WI38 (cell line): ENCODE data around the gene TTC39C.

Experiments
- H3K4me3 ChIP-seq: 2 replicates; pipeline ENCODE4 v1.5.1; 2011; ENCODE audit warnings: low read depth, mild to moderate bottlenecking, control low read depth, low read length
- TF ChIP-seq, protein P1 (sequence below): IDR thresholded peaks from 2 replicates; pipeline ENCODE4 v1.5.1; 2012; ENCODE audit warnings: low read depth, mild to moderate bottlenecking, control low read depth, low read length

Gene TTC39C

DNA sequence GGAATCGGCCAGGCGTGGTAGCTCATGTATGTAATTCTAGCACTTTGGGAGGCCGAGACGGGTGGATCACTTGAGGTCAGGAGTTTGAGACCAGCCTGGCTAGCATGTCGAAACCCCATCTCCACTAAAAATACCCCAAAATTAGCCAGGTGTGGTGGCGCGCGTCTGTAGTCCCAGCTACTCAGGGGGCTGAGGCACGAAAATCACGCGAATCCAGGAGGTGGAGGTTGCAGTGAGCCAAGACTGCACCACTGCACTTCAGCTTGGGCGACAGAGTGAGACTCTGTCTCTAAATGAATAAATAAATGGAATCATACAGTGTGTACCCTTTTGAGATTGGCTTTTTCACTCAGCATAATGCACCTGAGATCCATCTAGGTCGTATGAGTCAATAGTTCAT is 19.4 kb upstream of the TTC39C start:
- TF ChIP-seq, protein P1, sequence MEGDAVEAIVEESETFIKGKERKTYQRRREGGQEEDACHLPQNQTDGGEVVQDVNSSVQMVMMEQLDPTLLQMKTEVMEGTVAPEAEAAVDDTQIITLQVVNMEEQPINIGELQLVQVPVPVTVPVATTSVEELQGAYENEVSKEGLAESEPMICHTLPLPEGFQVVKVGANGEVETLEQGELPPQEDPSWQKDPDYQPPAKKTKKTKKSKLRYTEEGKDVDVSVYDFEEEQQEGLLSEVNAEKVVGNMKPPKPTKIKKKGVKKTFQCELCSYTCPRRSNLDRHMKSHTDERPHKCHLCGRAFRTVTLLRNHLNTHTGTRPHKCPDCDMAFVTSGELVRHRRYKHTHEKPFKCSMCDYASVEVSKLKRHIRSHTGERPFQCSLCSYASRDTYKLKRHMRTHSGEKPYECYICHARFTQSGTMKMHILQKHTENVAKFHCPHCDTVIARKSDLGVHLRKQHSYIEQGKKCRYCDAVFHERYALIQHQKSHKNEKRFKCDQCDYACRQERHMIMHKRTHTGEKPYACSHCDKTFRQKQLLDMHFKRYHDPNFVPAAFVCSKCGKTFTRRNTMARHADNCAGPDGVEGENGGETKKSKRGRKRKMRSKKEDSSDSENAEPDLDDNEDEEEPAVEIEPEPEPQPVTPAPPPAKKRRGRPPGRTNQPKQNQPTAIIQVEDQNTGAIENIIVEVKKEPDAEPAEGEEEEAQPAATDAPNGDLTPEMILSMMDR, result no peak
- H3K4me3 ChIP-seq, result no peak overlapping the region

DNA sequence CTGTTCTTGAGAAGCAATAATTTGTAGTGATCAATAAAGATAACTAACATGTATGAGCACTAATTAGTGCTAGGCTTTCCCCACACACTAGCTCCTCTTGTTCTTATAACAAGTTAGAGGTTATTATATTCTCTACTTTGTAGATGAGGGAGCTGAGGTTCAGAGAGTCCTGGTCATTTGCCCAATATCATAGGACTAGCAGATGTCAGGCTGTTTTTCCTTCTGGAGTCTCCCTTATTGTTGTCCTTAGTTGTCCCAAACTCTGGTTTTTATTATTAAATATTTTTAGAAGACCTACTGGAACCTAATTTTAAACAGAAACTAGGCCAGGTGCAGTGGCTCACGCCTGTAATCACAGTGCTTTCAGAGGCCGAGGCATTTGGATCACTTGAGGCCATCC is 16.5 kb upstream of the TTC39C start:
- no peak overlapping the region for H3K4me3 ChIP-seq
- TF ChIP-seq, protein P1, result no peak

DNA sequence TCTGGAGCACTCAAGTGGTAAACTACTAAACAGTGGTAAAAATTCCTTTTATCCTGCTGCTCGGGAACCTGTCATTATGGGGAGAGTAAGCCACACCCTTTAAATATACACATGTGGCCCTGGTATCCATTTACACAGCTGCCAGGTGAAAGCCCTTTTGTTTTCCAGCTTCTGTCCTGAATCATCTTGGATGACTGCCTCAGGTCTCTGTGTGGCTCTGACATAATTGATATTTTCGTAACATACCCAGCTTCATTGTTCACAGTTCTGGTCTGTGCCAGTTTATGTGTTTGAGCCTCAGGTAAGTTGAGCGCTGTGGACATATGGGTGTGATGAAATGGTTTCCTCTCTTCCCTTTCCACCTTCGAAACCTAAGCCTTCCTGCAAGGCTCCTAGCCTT is 15.7 kb upstream of the TTC39C start:
- TF ChIP-seq, protein P1, result no peak
- H3K4me3 ChIP-seq, result no peak overlapping the region

DNA sequence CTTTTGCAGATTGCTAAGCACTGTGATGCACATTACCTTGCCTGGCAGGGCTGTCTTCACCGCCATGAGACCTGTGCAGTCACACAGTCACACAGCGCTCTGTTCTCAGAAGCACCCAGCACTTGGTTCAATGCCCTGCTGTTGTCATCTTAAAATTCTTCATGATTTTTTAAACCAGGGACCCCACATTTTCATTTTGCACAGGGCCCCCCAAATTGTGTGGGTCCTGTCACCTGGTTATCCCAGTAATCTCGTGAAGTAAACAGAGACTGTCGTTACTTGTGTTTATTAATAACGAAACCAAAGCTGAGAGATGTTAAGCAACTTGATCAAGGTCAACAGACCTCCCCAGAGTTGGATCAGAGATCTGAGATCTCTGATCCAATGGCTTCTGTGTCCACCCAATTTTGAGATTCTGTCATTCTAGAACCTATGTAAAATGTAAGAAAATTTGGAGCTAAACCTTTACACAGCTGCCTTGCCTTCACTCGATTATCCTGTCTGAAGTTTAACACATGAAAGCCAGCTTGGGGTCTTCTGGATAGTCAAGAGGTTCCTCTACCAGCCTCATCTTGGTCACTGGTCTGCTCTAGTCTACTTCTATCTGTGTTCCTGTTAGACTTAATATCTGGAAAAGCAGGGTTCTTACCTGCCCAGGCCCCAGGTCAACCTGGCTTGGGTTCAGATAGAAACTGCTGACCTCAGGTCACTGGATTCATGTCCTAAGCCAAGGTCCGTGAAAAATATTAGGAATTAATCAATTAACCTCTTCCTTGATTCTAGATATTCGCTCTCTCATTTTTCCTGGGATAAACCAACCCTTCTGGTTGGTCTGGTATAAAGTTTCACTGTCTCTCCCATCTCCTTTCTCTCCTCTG is 13.7 kb upstream of the TTC39C start:
- TF ChIP-seq, protein P1, result no peak
- H3K4me3 ChIP-seq, result no peak overlapping the region

DNA sequence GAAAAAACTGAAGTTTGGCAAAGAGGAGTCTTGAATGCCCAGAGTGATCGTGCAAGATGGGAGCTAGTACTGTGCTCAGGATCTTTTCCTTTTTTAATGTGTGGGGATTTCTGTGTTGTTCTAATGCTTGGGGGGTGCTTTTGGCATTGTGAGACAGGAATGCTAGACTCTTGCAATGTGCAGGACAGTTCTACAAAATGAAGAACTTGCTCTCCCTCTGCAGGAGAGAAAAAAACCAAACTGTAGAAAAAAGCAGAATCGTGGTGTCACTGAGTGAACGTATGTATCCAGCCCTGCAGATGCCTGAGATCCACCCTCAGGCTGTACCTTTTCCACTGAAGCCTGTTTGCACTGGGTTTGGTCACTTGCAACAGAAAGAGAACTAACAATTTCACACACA is 12.1 kb upstream of the TTC39C start:
- TF ChIP-seq, protein P1, result no peak
- H3K4me3 ChIP-seq, result no peak overlapping the region

DNA sequence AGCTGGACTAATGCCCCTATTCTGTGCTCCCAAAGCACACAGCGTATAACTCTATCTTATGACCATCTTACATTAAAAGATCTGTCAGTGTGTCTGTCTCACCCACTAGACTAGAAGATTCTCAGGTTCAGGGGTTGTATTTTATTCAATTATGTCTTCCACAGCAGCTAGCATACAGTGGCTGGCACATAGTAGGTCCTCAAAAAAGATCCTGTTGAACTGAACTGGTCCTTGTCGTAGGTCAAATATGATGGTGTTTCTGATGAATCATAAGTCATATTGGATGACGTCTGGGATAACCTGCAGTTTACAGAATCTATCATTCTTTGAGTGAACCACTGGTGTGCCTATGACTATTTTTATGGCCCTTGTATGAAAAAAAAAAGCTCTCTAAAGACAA is 11.3 kb upstream of the TTC39C start:
- TF ChIP-seq, protein P1, result no peak

DNA sequence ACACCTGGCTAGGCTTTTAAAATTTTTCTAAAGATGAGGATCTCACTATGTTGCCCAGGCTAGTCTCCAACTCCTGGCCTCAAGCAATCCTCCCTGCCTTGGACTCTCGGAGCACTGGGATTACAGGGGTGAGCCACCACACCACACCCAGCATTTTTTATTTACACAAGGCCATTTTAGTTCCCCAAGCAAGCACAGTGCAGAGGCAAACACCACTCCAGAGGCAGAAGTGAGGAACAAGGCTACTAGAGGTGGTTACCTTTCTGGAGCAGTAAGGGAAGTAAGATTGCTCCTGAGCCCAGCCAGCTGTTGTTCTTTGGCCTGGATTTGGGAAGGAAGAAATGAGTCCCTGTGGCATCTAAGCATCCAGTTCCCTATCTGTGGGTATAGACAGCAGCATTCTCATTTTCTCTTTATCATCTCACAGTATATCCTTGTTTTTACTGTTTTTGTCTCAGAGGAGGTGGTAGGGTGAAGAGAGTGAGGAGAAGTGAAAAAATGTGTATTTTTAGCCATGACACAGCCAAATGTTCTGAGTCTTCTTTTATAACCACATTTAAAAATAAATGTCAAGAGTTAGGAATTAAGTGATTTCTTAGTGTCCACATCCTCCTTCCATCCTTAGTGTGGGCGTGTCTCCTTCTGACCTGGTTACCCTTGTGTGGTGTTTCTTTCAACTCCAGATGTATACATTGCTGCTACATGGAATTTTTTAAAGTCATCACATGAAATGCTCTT is 10.5 kb upstream of the TTC39C start:
- H3K4me3 ChIP-seq, result no peak overlapping the region
- TF ChIP-seq, protein P1, result no peak

More for the DNA sequence above, 11.3 kb upstream of the TTC39C start:
- no peak overlapping the region for H3K4me3 ChIP-seq
